ENCODE results near the gene PTPN23.

PTPN23 gene

GRCh38 chr3:47410417-47410720, 29.5 kb downstream of the PTPN23 start:
- no peak for TF ChIP-seq ZFP30 (CRISPR knock-in tag; IDR thresholded peaks at IDR 0.05)
- no peak for TF ChIP-seq ZNF8 (CRISPR knock-in tag; IDR thresholded peaks at IDR 0.05)
- TF ChIP-seq RARB (CRISPR knock-in tag; IDR thresholded peaks at IDR 0.05): no peak
- no peak for TF ChIP-seq GLIS3 (CRISPR knock-in tag; IDR thresholded peaks at IDR 0.05)
- TF ChIP-seq ESRRG (CRISPR knock-in tag; IDR thresholded peaks at IDR 0.05): no peak
- no peak for TF ChIP-seq PPARA (CRISPR knock-in tag; IDR thresholded peaks at IDR 0.05; ENCODE audit: borderline replicate concordance)
- no peak for TF ChIP-seq BACH2 (CRISPR knock-in tag; IDR thresholded peaks at IDR 0.05; ENCODE audit: borderline replicate concordance)
- TF ChIP-seq ARNTL (CRISPR knock-in tag; IDR thresholded peaks at IDR 0.05; ENCODE audit: borderline replicate concordance, low read depth): no peak
- TF ChIP-seq SNAI2 (CRISPR knock-in tag; IDR thresholded peaks at IDR 0.05): no peak
- no peak for TF ChIP-seq ZC3H10 (CRISPR knock-in tag; IDR thresholded peaks at IDR 0.05)
- TF ChIP-seq, protein P1, sequence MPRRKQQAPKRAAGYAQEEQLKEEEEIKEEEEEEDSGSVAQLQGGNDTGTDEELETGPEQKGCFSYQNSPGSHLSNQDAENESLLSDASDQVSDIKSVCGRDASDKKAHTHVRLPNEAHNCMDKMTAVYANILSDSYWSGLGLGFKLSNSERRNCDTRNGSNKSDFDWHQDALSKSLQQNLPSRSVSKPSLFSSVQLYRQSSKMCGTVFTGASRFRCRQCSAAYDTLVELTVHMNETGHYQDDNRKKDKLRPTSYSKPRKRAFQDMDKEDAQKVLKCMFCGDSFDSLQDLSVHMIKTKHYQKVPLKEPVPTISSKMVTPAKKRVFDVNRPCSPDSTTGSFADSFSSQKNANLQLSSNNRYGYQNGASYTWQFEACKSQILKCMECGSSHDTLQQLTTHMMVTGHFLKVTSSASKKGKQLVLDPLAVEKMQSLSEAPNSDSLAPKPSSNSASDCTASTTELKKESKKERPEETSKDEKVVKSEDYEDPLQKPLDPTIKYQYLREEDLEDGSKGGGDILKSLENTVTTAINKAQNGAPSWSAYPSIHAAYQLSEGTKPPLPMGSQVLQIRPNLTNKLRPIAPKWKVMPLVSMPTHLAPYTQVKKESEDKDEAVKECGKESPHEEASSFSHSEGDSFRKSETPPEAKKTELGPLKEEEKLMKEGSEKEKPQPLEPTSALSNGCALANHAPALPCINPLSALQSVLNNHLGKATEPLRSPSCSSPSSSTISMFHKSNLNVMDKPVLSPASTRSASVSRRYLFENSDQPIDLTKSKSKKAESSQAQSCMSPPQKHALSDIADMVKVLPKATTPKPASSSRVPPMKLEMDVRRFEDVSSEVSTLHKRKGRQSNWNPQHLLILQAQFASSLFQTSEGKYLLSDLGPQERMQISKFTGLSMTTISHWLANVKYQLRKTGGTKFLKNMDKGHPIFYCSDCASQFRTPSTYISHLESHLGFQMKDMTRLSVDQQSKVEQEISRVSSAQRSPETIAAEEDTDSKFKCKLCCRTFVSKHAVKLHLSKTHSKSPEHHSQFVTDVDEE (CRISPR knock-in tag; IDR thresholded peaks at IDR 0.05): no peak
- no peak for TF ChIP-seq OSR1 (CRISPR knock-in tag; IDR thresholded peaks at IDR 0.05)
- no peak for ATAC-seq

- no peak for ATAC-seq
- no peak for TF ChIP-seq ZNF70 (CRISPR knock-in tag; IDR thresholded peaks at IDR 0.05)
Measured at GRCh38 chr3:47410801-47411646, 30.2 kb downstream of the PTPN23 start.

DNA sequence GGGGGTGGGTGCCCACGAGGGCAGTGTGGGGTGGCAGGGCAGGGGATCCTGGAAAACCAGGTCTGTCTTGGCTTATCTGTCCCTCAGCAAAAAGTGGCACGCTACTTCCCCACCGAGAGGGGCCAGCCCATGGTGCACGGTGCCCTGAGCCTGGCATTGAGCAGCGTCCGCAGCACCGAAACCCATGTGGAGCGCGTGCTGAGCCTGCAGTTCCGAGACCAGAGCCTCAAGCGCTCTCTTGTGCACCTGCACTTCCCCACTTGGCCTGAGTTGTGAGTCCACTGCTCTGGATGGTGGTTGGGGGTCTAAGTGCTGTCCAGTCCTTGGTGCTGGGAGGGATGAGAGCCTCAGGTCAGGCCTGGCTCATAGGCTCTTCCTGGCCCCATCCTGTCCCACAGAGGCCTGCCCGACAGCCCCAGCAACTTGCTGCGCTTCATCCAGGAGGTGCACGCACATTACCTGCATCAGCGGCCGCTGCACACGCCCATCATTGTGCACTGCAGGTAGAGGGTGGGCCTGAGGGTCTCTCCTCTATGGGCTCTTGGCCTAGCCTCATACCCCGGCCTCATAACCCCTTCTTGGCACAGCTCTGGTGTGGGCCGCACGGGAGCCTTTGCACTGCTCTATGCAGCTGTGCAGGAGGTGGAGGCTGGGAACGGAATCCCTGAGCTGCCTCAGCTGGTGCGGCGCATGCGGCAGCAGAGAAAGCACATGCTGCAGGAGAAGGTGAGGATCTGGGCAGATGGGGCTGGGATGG, 31.1 kb downstream of the PTPN23 start:
- no peak for TF ChIP-seq ZNF8 (CRISPR knock-in tag; IDR thresholded peaks at IDR 0.05)
- no peak for TF ChIP-seq SNAI2 (CRISPR knock-in tag; IDR thresholded peaks at IDR 0.05)
- TF ChIP-seq, protein P1 (CRISPR knock-in tag; IDR thresholded peaks at IDR 0.05): no peak
- no peak for TF ChIP-seq ZFP30 (CRISPR knock-in tag; IDR thresholded peaks at IDR 0.05)
- no peak for TF ChIP-seq ISL1 (CRISPR knock-in tag; IDR thresholded peaks at IDR 0.05)
- no peak for ATAC-seq

- TF ChIP-seq ZNF8 (CRISPR knock-in tag; IDR thresholded peaks at IDR 0.05): no peak
- no peak for TF ChIP-seq ESRRG (CRISPR knock-in tag; IDR thresholded peaks at IDR 0.05)
- TF ChIP-seq, protein P2, sequence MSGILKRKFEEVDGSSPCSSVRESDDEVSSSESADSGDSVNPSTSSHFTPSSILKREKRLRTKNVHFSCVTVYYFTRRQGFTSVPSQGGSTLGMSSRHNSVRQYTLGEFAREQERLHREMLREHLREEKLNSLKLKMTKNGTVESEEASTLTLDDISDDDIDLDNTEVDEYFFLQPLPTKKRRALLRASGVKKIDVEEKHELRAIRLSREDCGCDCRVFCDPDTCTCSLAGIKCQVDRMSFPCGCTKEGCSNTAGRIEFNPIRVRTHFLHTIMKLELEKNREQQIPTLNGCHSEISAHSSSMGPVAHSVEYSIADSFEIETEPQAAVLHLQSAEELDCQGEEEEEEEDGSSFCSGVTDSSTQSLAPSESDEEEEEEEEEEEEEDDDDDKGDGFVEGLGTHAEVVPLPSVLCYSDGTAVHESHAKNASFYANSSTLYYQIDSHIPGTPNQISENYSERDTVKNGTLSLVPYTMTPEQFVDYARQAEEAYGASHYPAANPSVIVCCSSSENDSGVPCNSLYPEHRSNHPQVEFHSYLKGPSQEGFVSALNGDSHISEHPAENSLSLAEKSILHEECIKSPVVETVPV (CRISPR knock-in tag; IDR thresholded peaks at IDR 0.05): no peak
- no peak for TF ChIP-seq PPARA (CRISPR knock-in tag; IDR thresholded peaks at IDR 0.05; ENCODE audit: borderline replicate concordance)
- no peak for TF ChIP-seq RARB (CRISPR knock-in tag; IDR thresholded peaks at IDR 0.05)
- TF ChIP-seq ZC3H10 (CRISPR knock-in tag; IDR thresholded peaks at IDR 0.05): no peak
- no peak for TF ChIP-seq ZFP30 (CRISPR knock-in tag; IDR thresholded peaks at IDR 0.05)
- no peak for TF ChIP-seq ARNTL (CRISPR knock-in tag; IDR thresholded peaks at IDR 0.05; ENCODE audit: borderline replicate concordance, low read depth)
- TF ChIP-seq ZNF565 (CRISPR knock-in tag; conservative IDR thresholded peaks at IDR 0.05; ENCODE audit: low read depth): no peak
- no peak for TF ChIP-seq CSDC2 (CRISPR knock-in tag; IDR thresholded peaks at IDR 0.05)
- TF ChIP-seq SNAI2 (CRISPR knock-in tag; IDR thresholded peaks at IDR 0.05): no peak
- no peak for TF ChIP-seq PATZ1 (CRISPR knock-in tag; IDR thresholded peaks at IDR 0.05; ENCODE audit: borderline replicate concordance)
- TF ChIP-seq ZFP3 (CRISPR knock-in tag; IDR thresholded peaks at IDR 0.05): no peak
- no peak for TF ChIP-seq ZNF70 (CRISPR knock-in tag; IDR thresholded peaks at IDR 0.05)
- TF ChIP-seq, protein P3, sequence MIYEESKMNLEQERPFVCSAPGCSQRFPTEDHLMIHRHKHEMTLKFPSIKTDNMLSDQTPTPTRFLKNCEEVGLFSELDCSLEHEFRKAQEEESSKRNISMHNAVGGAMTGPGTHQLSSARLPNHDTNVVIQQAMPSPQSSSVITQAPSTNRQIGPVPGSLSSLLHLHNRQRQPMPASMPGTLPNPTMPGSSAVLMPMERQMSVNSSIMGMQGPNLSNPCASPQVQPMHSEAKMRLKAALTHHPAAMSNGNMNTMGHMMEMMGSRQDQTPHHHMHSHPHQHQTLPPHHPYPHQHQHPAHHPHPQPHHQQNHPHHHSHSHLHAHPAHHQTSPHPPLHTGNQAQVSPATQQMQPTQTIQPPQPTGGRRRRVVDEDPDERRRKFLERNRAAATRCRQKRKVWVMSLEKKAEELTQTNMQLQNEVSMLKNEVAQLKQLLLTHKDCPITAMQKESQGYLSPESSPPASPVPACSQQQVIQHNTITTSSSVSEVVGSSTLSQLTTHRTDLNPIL (CRISPR knock-in tag; IDR thresholded peaks at IDR 0.05; ENCODE audit: low read depth): no peak
- no peak for TF ChIP-seq BACH2 (CRISPR knock-in tag; IDR thresholded peaks at IDR 0.05; ENCODE audit: borderline replicate concordance)
- ATAC-seq: no peak
Measured at GRCh38 chr3:47412453-47412756, 31.6 kb downstream of the PTPN23 start.
